ENCODE results near the gene CCN6.

DNA sequence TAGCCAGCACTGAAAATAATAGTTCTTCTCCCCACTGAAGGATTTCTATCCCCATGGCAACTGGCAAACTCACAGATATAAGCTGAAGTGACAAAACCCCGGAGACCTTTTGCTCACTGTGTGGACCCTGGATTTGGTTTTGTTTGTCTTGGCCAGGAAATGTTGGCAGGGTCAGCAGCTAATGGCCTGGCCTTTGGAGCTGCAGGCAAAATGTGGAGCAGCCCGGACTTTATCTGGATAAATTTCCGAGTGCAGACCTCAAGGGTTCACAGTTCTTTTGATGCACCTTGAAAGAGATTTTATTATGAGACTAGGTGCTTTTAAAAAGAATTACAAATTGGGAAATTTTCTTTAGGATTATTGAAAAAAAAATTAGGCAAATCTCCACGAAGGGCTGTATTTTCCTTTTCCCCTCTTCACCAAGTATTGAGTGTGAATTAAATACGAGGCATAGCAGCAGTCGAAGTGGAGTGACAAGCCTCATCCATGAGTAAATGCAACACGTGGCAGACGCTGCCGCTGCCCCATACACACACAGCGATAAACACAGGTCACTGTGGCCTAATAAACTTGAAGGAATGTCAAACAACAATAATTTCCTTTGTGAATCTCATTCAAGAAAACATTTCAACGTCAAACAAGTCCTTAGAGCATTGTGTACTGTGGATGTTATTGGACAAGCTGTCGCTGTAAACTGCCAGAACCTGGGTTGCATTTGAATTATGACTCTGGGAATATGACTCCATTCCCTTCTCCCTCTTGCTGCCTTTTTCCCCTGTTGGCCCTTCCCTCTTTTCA is 35.1 kb upstream of the CCN6 start:
- TF ChIP-seq POLR2A (IDR thresholded peaks at IDR 0.05; ENCODE audit: low read length) (no peak), GATA1 (IDR thresholded peaks at IDR 0.05; ENCODE audit: low read depth, low read length) (no peak)
